HUES64 (cell line): ENCODE results near the gene PPFIBP1.

Experiments used
- H3K27ac ChIP-seq: 2 replicates; pipeline ENCODE4 v1.7.0; 2013; ENCODE audit warnings: low read depth, low read length, inconsistent platforms
- H3K27me3 ChIP-seq: 2 replicates; pipeline ENCODE4 v1.6.1; 2013; ENCODE audit warnings: mild to moderate bottlenecking, low read length; ENCODE audit not compliant: insufficient read depth
- H3K36me3 ChIP-seq: 2 replicates; pipeline ENCODE4 v1.6.1; 2013; ENCODE audit warnings: mild to moderate bottlenecking, low read length; ENCODE audit not compliant: insufficient read depth
- H3K4me1 ChIP-seq: 2 replicates; pipeline ENCODE4 v1.6.1; 2013; ENCODE audit warnings: mild to moderate bottlenecking, low read length, moderate library complexity; ENCODE audit not compliant: insufficient read depth
- H3K4me3 ChIP-seq: 2 replicates; pipeline ENCODE4 v1.5.1; 2013; ENCODE audit warnings: mild to moderate bottlenecking, low read length, moderate library complexity
- H3K9ac ChIP-seq: 2 replicates; pipeline ENCODE4 v1.6.1; 2013; ENCODE audit warnings: mild to moderate bottlenecking, low read depth, low read length
- H3K9me3 ChIP-seq: 2 replicates; pipeline ENCODE4 v1.6.1; 2013; ENCODE audit warnings: low read depth, low read length; ENCODE audit not compliant: insufficient read depth
- WGBS: fragments of 150-250, 120-280 bp; methylation state at CpG from one replicate; pipeline ENCODE4 v1.1.7; 2013; ENCODE audit warnings: missing lambda C conversion rate; 5-methylcytosine and 5-hydroxymethylcytosine counted together

Gene PPFIBP1

DNA sequence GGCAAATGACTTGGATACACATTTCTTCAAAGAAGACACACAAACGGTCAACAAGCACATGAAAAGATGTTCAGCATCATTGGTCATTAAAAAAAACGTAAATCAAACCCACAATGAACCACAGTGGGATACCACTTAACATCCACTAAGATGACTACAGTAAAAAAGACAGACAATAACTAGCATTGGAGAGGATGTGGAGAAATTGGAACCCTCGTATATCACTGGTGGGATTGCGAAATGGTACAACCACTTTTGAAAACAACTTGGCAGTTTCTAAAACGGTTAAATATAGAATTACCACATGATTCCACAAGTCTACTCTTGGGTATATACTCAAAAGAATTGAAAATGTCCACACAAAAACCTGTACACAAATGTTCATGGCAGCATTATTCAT, 25.2 kb upstream of the PPFIBP1 start:
- 94% methylated on average over 5 of the region's 5 CpGs for WGBS
- no peak overlapping the region for H3K27ac ChIP-seq

DNA sequence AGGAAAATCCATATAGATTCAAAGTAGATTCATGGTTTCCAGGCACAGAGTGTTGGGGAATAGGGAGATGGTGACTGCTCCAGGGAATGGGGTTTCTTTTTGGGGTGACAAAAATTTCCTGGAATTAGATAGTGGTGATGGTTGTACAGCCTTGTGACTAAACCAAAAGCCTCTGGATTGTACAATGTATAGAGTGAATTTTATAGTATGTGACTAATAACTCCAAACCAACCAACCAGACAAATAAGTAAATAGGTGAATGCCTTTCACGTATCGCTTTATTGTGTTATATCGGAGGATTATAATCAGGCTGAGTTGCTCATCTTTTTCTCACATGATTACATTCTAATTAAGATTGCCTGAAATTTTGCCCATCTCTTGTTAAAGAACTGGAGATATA, 24.6 kb upstream of the PPFIBP1 start:
- Histone ChIP-seq H3K4me1 (no peaks in the 10 kb centered on the region), H3K27ac (no peak overlapping the region), H3K27me3 (no peaks in the 10 kb centered on the region), H3K9me3 (no peaks in the 10 kb centered on the region), H3K9ac (no peak overlapping the region), H3K4me3 (no peak overlapping the region), H3K36me3 (no peaks in the 10 kb centered on the region)
- WGBS = 100% methylated on average over 3 of the region's 3 CpGs

More for the DNA sequence above, 25.2 kb upstream of the PPFIBP1 start:
- H3K36me3 ChIP-seq = no peaks in the 10 kb centered on the region
- H3K27me3 ChIP-seq = no peaks in the 10 kb centered on the region
- no peak overlapping the region for H3K4me3 ChIP-seq
- no peak overlapping the region for H3K9ac ChIP-seq
- no peaks in the 10 kb centered on the region for H3K9me3 ChIP-seq
- H3K4me1 ChIP-seq = no peaks in the 10 kb centered on the region

DNA sequence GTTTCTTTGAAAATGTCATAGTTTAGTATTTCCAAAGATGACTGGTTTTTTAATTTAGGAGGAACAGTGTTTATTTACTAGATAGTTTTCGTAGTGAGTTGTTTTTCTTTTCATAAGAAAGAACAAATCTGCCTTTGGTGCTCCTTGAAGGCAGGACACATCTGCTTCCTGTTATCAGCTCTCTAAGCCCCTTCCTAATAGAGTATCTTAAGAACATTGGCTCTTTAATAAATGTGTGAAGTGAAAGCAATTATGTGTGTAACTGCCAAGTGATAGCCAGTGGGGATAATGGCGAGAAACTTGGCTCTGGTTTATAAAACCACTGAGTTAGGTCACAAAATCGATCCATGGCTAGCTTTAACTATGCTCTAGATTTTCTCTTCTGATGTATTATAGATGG, 23.5 kb upstream of the PPFIBP1 start:
- Histone ChIP-seq H3K4me3 (no peak overlapping the region), H3K9me3 (no peaks in the 10 kb centered on the region), H3K9ac (no peak overlapping the region), H3K27me3 (no peaks in the 10 kb centered on the region), H3K4me1 (no peaks in the 10 kb centered on the region), H3K27ac (no peak overlapping the region), H3K36me3 (no peaks in the 10 kb centered on the region)
- 96% methylated on average over 3 of the region's 3 CpGs for WGBS

DNA sequence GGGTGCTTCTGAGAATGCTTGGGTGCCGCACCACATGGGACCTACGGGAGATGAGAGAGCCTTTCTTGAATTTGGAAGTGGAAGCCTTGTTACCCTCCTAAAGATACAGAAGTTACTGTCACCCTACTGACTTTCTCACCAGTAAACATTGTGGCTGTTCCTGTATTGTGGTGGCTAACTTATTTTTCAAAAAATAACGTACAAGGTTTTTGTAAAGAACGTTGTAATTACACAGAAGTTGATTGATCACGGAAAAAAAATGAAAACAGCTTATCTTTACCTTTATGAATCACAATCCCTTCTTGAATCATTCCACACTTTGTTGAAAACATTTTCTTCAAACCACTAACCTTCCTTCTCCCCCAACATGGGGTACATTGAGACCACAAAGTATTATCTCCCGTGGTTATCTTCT, 22.0 kb upstream of the PPFIBP1 start:
- Histone ChIP-seq H3K9ac (no peak overlapping the region), H3K9me3 (no peaks in the 10 kb centered on the region), H3K27ac (no peak overlapping the region), H3K27me3 (no peaks in the 10 kb centered on the region), H3K4me3 (no peak overlapping the region), H3K36me3 (no peaks in the 10 kb centered on the region), H3K4me1 (no peaks in the 10 kb centered on the region)
- 94% methylated on average over 6 of the region's 6 CpGs for whole genome bisulfite sequencing

DNA sequence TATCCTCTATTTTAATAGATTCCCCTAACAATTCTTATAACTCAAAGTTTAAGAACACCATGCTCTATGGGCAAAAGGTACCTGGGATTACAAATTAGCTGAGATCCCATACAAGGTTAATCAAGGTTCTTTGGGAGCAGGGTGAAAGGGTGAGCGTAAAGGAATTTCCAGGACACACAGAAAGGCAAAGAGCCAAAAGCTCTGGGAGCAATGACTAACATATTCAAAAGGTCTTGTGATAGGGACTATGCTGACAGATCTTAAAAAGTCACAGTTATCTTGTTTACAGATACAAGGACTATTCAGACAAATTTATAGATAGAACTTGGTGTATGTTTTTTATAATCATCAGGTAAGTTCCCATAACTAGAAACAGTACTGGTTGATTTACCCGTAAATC, 19.5 kb upstream of the PPFIBP1 start:
- Histone ChIP-seq H3K4me1 (no peaks in the 10 kb centered on the region), H3K4me3 (no peak overlapping the region), H3K27me3 (no peaks in the 10 kb centered on the region), H3K9me3 (no peaks in the 10 kb centered on the region), H3K9ac (no peak overlapping the region), H3K27ac (no peak overlapping the region), H3K36me3 (no peaks in the 10 kb centered on the region)
- WGBS = 93% methylated on average over 1 of the region's 2 CpGs

DNA sequence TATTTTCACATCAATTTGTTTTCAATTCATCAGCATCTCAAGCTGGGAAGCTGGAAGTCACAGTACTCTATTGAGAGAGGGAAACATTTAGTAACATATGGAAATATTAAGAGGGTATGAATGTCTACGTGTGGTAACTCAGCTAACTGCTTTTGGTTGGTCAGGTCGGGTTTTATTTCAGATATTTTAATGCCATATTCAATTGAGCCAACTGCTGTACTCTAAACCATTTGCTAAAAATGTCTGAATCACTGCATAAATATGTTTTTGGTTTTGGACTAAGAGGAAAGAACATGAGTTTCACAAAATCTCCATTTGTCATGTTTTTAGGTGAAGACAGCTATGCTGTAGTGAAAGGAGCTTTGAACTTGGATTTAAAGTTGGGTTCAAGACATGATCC, 18.9 kb upstream of the PPFIBP1 start:
- H3K27ac ChIP-seq = no peak overlapping the region
- H3K9ac ChIP-seq = no peak overlapping the region
- no peaks in the 10 kb centered on the region for H3K36me3 ChIP-seq
- H3K9me3 ChIP-seq = no peaks in the 10 kb centered on the region
- WGBS = 90% methylated on average over 2 of the region's 2 CpGs
- H3K4me1 ChIP-seq = no peaks in the 10 kb centered on the region
- H3K27me3 ChIP-seq = no peaks in the 10 kb centered on the region
- no peak overlapping the region for H3K4me3 ChIP-seq

DNA sequence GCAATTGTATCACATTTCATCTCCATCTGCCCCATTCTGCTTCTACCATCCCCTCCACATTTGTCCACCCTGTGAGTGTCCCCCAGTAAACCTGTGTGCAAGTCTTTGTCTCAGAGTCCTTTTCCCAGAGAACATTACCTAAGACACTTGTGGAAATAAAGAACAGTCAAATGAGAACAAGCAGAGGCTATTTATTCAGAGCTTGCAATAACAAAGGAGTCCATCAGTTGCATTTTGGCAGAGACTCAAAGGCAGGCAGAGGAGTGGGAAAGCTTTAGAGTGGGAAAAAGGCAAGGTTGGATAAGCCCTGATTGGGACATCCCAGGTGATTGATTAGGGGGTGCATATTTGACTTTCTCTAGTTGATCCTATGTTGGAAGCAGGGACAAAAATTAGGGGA, 18.2 kb upstream of the PPFIBP1 start:
- no peak overlapping the region for H3K27ac ChIP-seq
- H3K9ac ChIP-seq = no peak overlapping the region
- H3K4me1 ChIP-seq = no peaks in the 10 kb centered on the region
- no peak overlapping the region for H3K4me3 ChIP-seq
- no peaks in the 10 kb centered on the region for H3K36me3 ChIP-seq
- no peaks in the 10 kb centered on the region for H3K9me3 ChIP-seq
- no peaks in the 10 kb centered on the region for H3K27me3 ChIP-seq

DNA sequence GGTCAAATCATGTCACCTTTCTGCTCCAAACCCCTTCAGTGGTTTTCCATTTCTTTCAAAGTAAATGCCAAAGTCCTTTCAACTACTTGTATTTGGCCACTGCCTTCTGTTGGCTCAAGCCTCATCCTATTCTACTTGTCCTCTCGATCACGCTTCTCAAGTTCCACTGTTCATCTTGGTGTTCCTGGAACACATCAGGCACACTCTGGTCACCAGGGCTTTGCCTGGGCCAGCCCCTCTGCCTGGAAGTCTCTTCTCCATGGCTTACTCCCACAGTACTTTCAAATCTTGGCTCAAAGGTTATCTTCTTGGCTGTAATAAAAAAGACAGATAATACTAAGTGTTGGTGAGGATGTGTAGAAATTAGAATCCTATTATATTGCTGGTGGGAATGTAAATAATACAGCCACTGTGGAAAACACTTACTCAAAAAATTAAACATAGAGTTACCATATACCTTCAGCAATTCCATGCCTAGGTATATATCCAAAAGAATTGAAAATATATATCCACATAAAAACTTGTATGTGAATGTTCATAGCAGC, 17.3 kb upstream of the PPFIBP1 start:
- H3K4me1 ChIP-seq = no peaks in the 10 kb centered on the region
- no peaks in the 10 kb centered on the region for H3K27me3 ChIP-seq
- H3K27ac ChIP-seq = no peak overlapping the region
- H3K4me3 ChIP-seq = no peak overlapping the region
- H3K9ac ChIP-seq = no peak overlapping the region
- no peaks in the 10 kb centered on the region for H3K9me3 ChIP-seq
- no peaks in the 10 kb centered on the region for H3K36me3 ChIP-seq
- 95% methylated on average over 2 of the region's 2 CpGs for WGBS

DNA sequence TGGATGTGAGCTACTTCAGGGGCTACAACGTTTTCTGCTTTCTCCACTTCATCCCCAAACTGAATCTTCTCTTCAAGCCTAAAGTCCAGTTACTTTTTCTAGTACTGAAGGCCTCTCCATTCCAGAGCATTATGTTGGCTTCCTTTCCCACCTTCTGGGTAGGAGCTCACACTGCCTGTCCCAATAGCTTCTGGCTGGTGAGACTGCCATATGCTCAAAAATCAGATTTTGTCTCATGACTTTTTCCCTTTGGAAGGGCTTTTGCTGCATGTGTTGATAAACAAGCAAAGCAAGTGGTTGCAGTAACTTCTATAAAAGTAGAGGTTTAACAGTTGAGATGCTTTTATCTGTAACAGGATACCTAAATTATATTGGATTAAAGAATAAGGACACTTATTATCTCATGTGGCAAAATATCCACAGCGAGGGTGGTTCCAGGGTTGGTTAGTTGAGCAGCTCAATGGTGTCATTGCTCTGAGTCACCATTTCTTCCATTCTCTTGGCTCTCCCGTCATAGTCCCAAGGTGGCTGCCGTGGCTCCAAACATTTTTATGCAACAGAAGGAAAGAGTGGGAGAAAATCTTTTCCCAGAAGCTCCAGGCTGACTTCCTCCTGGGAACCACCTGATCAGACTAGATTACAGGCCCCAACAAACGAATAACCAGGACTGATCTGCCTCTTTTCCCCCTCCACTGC, 15.1 kb upstream of the PPFIBP1 start:
- Histone ChIP-seq H3K27me3 (no peaks in the 10 kb centered on the region), H3K9me3 (no peaks in the 10 kb centered on the region)
- WGBS = 90% methylated on average over 5 of the region's 5 CpGs

DNA sequence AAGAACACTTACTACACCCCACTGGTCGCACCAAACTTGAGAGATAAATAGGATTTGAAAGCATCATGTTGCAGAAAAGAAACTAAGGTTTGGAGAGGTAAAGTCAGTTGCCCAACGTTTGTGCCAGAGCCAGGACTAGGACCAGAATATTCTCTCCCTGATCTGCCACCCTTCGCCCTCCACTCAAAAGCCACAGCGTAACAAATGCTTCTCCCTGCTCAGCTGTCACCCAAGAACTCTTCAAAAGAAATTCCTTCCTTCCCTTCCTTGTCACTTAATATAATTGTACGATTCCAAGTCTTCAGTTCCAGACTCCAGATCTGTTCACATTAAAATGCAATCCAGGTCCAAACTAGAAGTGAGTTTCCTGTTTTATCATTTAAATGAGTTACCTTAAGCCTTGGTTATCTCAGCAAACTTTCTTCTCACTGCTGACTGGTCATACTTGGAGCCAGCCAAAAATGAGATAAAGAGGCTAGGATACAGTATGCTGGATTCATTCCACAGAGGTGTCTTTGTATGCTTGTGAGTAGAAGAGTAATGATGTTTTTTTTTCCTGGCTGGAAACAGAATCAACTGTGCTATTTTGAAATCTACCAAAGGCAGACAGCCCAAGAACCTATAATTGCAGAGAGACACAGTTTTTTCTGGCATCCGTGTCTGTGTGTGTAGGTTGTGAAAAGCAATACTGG, 12.8 kb upstream of the PPFIBP1 start:
- peaks cover 9% of the 10 kb centered on the region; the same call in 1 of the 2 replicates for H3K4me1 ChIP-seq
- no peaks in the 10 kb centered on the region for H3K27me3 ChIP-seq
- H3K4me3 ChIP-seq = no peak overlapping the region
- WGBS = 87% methylated on average over 6 of the region's 6 CpGs
- no peaks in the 10 kb centered on the region for H3K36me3 ChIP-seq
- no peaks in the 10 kb centered on the region for H3K9me3 ChIP-seq
- H3K27ac ChIP-seq = no peak overlapping the region
- no peak overlapping the region for H3K9ac ChIP-seq

More for the DNA sequence above, 15.1 kb upstream of the PPFIBP1 start:
- Histone ChIP-seq H3K36me3 (no peaks in the 10 kb centered on the region), H3K4me3 (no peak overlapping the region), H3K4me1 (no peaks in the 10 kb centered on the region; the same call in 1 of the 2 replicates), H3K27ac (no peak overlapping the region), H3K9ac (no peak overlapping the region)

DNA sequence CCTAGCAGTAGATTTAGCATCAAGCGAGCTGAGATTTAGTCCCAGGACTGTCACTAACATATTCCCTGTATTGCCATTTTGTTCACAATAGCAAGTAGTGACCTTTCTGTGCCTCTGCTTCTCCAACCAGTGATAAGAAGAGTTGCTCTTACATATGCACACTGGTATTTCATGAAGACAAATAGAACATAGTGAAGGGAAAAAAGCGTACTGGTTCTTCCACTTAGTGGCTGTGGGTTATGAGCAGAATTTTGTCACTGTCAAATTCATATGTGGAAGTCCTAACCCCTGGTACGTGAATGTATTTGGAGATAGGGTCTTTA, 12.3 kb upstream of the PPFIBP1 start:
- Histone ChIP-seq H3K4me1 (peaks cover 9% of the 10 kb centered on the region; the same call in 1 of the 2 replicates), H3K9ac (no peak overlapping the region), H3K27ac (no peak overlapping the region), H3K36me3 (no peaks in the 10 kb centered on the region), H3K4me3 (no peak overlapping the region), H3K9me3 (no peaks in the 10 kb centered on the region), H3K27me3 (no peaks in the 10 kb centered on the region)
- 87% methylated on average over 3 of the region's 3 CpGs for WGBS
